K562 (cell line): ENCODE data around the gene EVA1B. TPM values are rescaled to one million over a fixed set of nuclear protein-coding genes. Genes with fewer than 3 reads are reported as not detected.

ENCODE experiments used
- BCLAF1 ChIP-seq, 2 experiments: fragments of 450-650 bp in 1 of 2; IDR thresholded peaks; 2 replicates each; pipeline ENCODE4 v1.6.1; 2011 to 2017; ENCODE audit warnings: low read depth in 2 of 2, antibody characterized with exemption in 1 of 2, borderline replicate concordance in 1 of 2, low read length in 1 of 2, mild to moderate bottlenecking in 1 of 2, mixed read lengths in 1 of 2; ENCODE audit not compliant: control insufficient read depth in 1 of 2
- BDP1 ChIP-seq: IDR thresholded peaks from 3 replicates; pipeline ENCODE4 v1.6.1; 2011; ENCODE audit not compliant: insufficient read length, insufficient read depth
- CTCF ChIP-seq, 3 experiments: IDR thresholded peaks in 2 of 3; conservative IDR thresholded peaks in 1 of 3; 2 replicates each; pipeline ENCODE4 v1.5.1; 2011 to 2012; ENCODE audit warnings: low read length in 3 of 3, mild to moderate bottlenecking in 3 of 3, control low read depth in 2 of 3, improper control_type of control experiment in 1 of 3, inconsistent platforms in 1 of 3, low read depth in 1 of 3, mixed read lengths in 1 of 3, moderate library complexity in 1 of 3; ENCODE audit not compliant: insufficient read depth in 2 of 3
- ESRRA ChIP-seq: fragments of 450-650 bp; IDR thresholded peaks from 2 replicates; pipeline ENCODE4 v1.6.1; 2014; ENCODE audit warnings: low read depth, mild to moderate bottlenecking, moderate library complexity, borderline replicate concordance
- FOXK1 ChIP-seq: sonication (generic); formaldehyde crosslinking; IDR thresholded peaks from 2 replicates; pipeline ENCODE4 v1.8.0; 2022; ENCODE audit warnings: missing genetic modification reagents, mild to moderate bottlenecking, borderline replicate concordance
- GTF2A2 ChIP-seq: IDR thresholded peaks from 2 replicates; pipeline ENCODE4 v1.6.1; 2016; ENCODE audit warnings: mild to moderate bottlenecking, missing genetic modification characterization, missing compliant biosample characterization
- HES1 ChIP-seq: fragments of 450-650 bp; IDR thresholded peaks from 2 replicates; pipeline ENCODE4 v1.6.1; 2016; ENCODE audit warnings: low read depth, mild to moderate bottlenecking, moderate library complexity
- HOMEZ ChIP-seq: fragments of 250-450 bp; sonication (Bioruptor Pico); IDR thresholded peaks from 2 replicates; pipeline ENCODE4 v1.4.0; 2020; ENCODE audit warnings: mild to moderate bottlenecking, moderate library complexity
- L3MBTL2 ChIP-seq: fragments of 450-650 bp; IDR thresholded peaks from 2 replicates; pipeline ENCODE4 v1.6.1; 2016; ENCODE audit warnings: mild to moderate bottlenecking, moderate library complexity
- LEF1 ChIP-seq: fragments of 450-650 bp; IDR thresholded peaks from 2 replicates; pipeline ENCODE4 v1.6.1; 2016; ENCODE audit warnings: mild to moderate bottlenecking
- MAFG ChIP-seq: fragments of 450-650 bp; conservative IDR thresholded peaks from 2 replicates; pipeline ENCODE4 v1.6.1; 2016; ENCODE audit warnings: missing genetic modification characterization, missing compliant biosample characterization
- MCM3 ChIP-seq: fragments of 450-650 bp; IDR thresholded peaks from 2 replicates; pipeline ENCODE4 v1.6.1; 2016
- NFIX ChIP-seq: fragments of 250-450 bp; sonication (Bioruptor Pico); IDR thresholded peaks from 2 replicates; pipeline ENCODE4 v1.4.0; 2020; ENCODE audit warnings: low read depth, mild to moderate bottlenecking, moderate library complexity
- SMARCA4 ChIP-seq: fragments of 450-650 bp; IDR thresholded peaks from 2 replicates; pipeline ENCODE4 v1.6.1; 2016
- UBTF ChIP-seq, 2 experiments: IDR thresholded peaks; 2 replicates each; pipeline ENCODE4 v1.6.1; 2012; ENCODE audit warnings: improper control_type of control experiment in 2 of 2, low read depth in 2 of 2, low read length in 2 of 2, borderline replicate concordance in 1 of 2
- ZBTB26 ChIP-seq: fragments of 450-650 bp; formaldehyde crosslinking; IDR thresholded peaks from 2 replicates; pipeline ENCODE4 v1.4.0; 2022; ENCODE audit warnings: missing genetic modification characterization
- ZKSCAN8 ChIP-seq: fragments of 200-800 bp; sonication (Bioruptor generic); IDR thresholded peaks from 2 replicates; pipeline ENCODE4 v1.6.1; 2016; ENCODE audit warnings: missing genetic modification characterization, missing compliant biosample characterization
- ZNF143 ChIP-seq: sonication (generic); formaldehyde crosslinking; IDR thresholded peaks from 2 replicates; pipeline ENCODE4 v1.9.0; 2022; ENCODE audit warnings: mild to moderate bottlenecking, missing genetic modification reagents
- polyA plus RNA-seq, 8 experiments: library from polyadenylated mRNA; depleted of rRNA in 4 of 8; stranded (reverse) in 5 of 8; unstranded in 3 of 8; fragments of >200 nt; fragmentation: Nextera tagmentation in 2 of 8; fragmentation: Illumina TruSeq in 1 of 8; extraction: Ambion mirVana in 2 of 8; extraction: Trizol in 1 of 8; gene quantifications; 2 replicates each; pipeline versions ENCODE4 v1.2.1 to v1.2.3, GENCODE V29; 2011 to 2014; ENCODE audit warnings: inconsistent platforms in 1 of 8, missing spikeins in 1 of 8
- total RNA-seq, 7 experiments: library from RNA; depleted of rRNA in 6 of 7; stranded (reverse); fragments of >200 nt in 6 of 7; fragmentation: Illumina TruSeq in 2 of 7; extraction: Trizol in 2 of 7; gene quantifications; 2 replicates each; pipeline versions ENCODE4 v1.2.1 to v1.2.3, GENCODE V29; 2011 to 2021; ENCODE audit warnings: low replicate concordance in 1 of 7

The EVA1B gene
- total and polyA plus RNA-seq, 9 of the 15 experiments (the other 6 are each of a cell fraction or from before 2014, with no cell fraction given), result 0.08 to 65.7 (median 2.4) TPM

- TF ChIP-seq UBTF (IDR thresholded peaks at IDR 0.05; ENCODE audit: borderline replicate concordance in 1 of 2, low read depth in 2 of 2, low read length in 2 of 2), result no peak
- 0 out of 2 replicates have a peak, but pooled peaks have one; percentile 85 for TF ChIP-seq ZBTB26
- TF ChIP-seq LEF1, result no peak
- no peak for TF ChIP-seq FOXK1 (CRISPR knock-in tag)
- no peak for TF ChIP-seq HES1
- no peak for TF ChIP-seq L3MBTL2
- no peak for TF ChIP-seq ZKSCAN8 (CRISPR knock-in tag)
- no peak for TF ChIP-seq NFIX (CRISPR knock-in tag)
- no peak for TF ChIP-seq GTF2A2
- no peak for TF ChIP-seq MAFG
- TF ChIP-seq ESRRA, result no peak
- no peak for TF ChIP-seq SMARCA4
- TF ChIP-seq BDP1, result no peak
- TF ChIP-seq ZNF143 (CRISPR knock-in tag), result no peak
- no peak for TF ChIP-seq BCLAF1 (IDR thresholded peaks at IDR 0.05; ENCODE audit: borderline replicate concordance in 1 of 2, control insufficient read depth in 1 of 2, low read depth in 2 of 2, low read length in 1 of 2)
- TF ChIP-seq CTCF (IDR thresholded peaks at IDR 0.05 in 2 of 3, conservative IDR thresholded peaks at IDR 0.05 in 1 of 3; ENCODE audit: insufficient read depth in 2 of 3, low read depth in 1 of 3, low read length in 3 of 3), result no peak
- TF ChIP-seq MCM3, result no peak
- TF ChIP-seq HOMEZ (CRISPR knock-in tag), result no peak
Observed at GRCh38 chr1:36330940-36331339, 7.5 kb upstream of the EVA1B start (continued).
